Fibroblast of lung (primary cell): ENCODE measurements around the gene AKAP13. TPM values are rescaled to one million over a fixed set of nuclear protein-coding genes. Genes with fewer than 3 reads are reported as not detected.
"Not testable (repeated sequence)": the region's sequence is repeated elsewhere in the genome, so short reads cannot be mapped to it uniquely, and the experiment has no call there.

ENCODE experiments used
- DNase-seq, 2 donors: peaks; one replicate each; pipeline versions ENCODE4 v3.0.0 to v3.0.0-alpha.2; 2010; ENCODE audit warnings: low read depth in 2 of 2
- H2AFZ ChIP-seq: 2 replicates; pipeline ENCODE4 v1.5.1; 2012; ENCODE audit warnings: low read length, control low read depth, inconsistent platforms
- H3K27ac ChIP-seq: 2 replicates; pipeline ENCODE4 v1.5.1; 2011; ENCODE audit warnings: low read length, control low read depth; ENCODE audit not compliant: insufficient read depth
- H3K27me3 ChIP-seq: 2 replicates; pipeline ENCODE4 v1.5.1; 2011; ENCODE audit warnings: mild to moderate bottlenecking, low read length; ENCODE audit not compliant: control insufficient read depth, insufficient read depth
- H3K36me3 ChIP-seq: 2 replicates; pipeline ENCODE4 v1.5.1; 2011; ENCODE audit warnings: low read length; ENCODE audit not compliant: control insufficient read depth, insufficient read depth
- H3K4me1 ChIP-seq: 2 replicates; pipeline ENCODE4 v1.5.1; 2011; ENCODE audit warnings: low read length; ENCODE audit not compliant: control insufficient read depth, insufficient read depth; ENCODE audit errors: extremely low read depth
- H3K4me2 ChIP-seq: 2 replicates; pipeline ENCODE4 v1.5.1; 2011; ENCODE audit warnings: low read length, control low read depth; ENCODE audit not compliant: insufficient read depth; ENCODE audit errors: extremely low read depth
- H3K4me3 ChIP-seq, 4 experiments: fragments of 200-600 bp in 1 of 4; sonication (generic) in 1 of 4; replicated peaks in 1 of 4; 2 replicates each; pipeline ENCODE4 v1.5.1; 2011 to 2016; ENCODE audit warnings: low read length in 4 of 4, low read depth in 3 of 4, mild to moderate bottlenecking in 3 of 4, control low read depth in 2 of 4, inconsistent platforms in 1 of 4, mixed read lengths in 1 of 4; ENCODE audit not compliant: insufficient read depth in 1 of 4; ENCODE audit errors: control extremely low read depth in 1 of 4
- H3K79me2 ChIP-seq: 2 replicates; pipeline ENCODE4 v1.5.1; 2012; ENCODE audit warnings: mild to moderate bottlenecking, low read length, inconsistent platforms; ENCODE audit not compliant: control insufficient read depth, insufficient read depth
- H3K9ac ChIP-seq: 2 replicates; pipeline ENCODE4 v1.5.1; 2011; ENCODE audit warnings: mild to moderate bottlenecking, low read length, control low read depth; ENCODE audit not compliant: insufficient read depth
- H3K9me3 ChIP-seq: 2 replicates; pipeline ENCODE4 v1.5.1; 2012; ENCODE audit warnings: low read depth, low read length; ENCODE audit not compliant: control insufficient read depth, insufficient read depth
- H4K20me1 ChIP-seq: 2 replicates; pipeline ENCODE4 v1.5.1; 2011; ENCODE audit warnings: low read length; ENCODE audit not compliant: control insufficient read depth, insufficient read depth; ENCODE audit errors: extremely low read depth
- EZH2 ChIP-seq: IDR thresholded peaks from 2 replicates; pipeline ENCODE4 v1.5.1; 2012; ENCODE audit warnings: low read length, control low read depth, mild to moderate bottlenecking; ENCODE audit errors: missing control alignments
- polyA plus RNA-seq, 2 donors: library from polyadenylated mRNA; depleted of rRNA in 1 of 2; stranded (reverse) in 1 of 2; unstranded in 1 of 2; fragments of >200 nt; gene quantifications; 2 replicates each; pipeline ENCODE4 v1.2.1, GENCODE V29; 2011 to 2012; ENCODE audit warnings: missing spikeins in 1 of 2
- total RNA-seq: library from RNA; depleted of rRNA; stranded (reverse); fragments of >200 nt; gene quantifications from 2 replicates; pipeline ENCODE4 v1.2.1, GENCODE V29; 2014
- TF ChIP-seq, protein P1 (sequence below), 2 donors: IDR thresholded peaks in 1 of 2; conservative IDR thresholded peaks in 1 of 2; 1 replicate in 1 of 2; 2 replicates in 1 of 2; pipeline ENCODE4 v1.5.1; 2011 to 2012; ENCODE audit warnings: low read length in 2 of 2, control low read depth in 1 of 2, inconsistent platforms in 1 of 2, low read depth in 1 of 2, mild to moderate bottlenecking in 1 of 2

The AKAP13 gene
- total and polyA plus RNA-seq, 2 donors (not counting 1 experiment from before 2014, with no cell fraction given) = 8.3 to 68.4 TPM

DNA sequence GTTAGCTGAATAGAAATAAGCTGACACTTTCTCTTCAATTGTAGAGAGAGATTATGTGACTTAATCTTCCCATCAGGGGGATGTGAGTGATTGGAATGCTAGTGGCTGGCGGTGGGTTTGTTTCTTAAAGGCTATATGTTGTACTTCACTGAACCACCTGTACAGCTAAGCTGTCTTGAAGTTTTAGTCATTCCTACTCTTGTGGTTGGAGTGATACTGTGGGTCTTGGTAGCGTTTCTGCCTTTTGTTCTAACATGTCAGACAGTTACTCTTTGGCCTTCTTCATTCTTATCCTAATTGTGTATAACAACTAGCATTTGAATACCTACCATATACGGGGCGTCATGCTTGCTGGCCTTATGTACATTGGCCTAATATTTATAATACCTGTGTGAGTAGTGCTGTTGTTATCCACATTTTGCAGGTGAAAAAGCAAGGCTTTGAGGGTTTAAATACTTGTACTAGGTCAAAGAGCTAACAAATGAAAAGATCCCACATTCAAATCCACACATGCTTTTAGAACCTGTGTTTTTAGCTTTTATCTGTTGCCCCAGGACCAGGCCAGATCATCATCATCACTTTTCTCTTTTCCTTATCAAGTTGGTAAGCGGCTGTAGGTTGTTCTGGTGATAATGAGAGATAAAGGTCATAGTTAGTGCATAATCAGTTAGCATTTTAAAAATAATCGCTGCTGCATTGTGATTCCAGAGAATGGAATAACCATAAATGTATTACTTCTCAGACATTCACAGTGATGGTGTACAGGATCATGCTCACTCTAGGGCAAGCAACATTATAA, 50.2 kb downstream of the AKAP13 start:
- Histone ChIP-seq H4K20me1 (no peaks in the 10 kb centered on the region), H3K36me3 (no peaks in the 10 kb centered on the region), H3K9me3 (no peaks in the 10 kb centered on the region), H2AFZ (no peak overlapping the region), H3K4me1 (no peaks in the 10 kb centered on the region), H3K4me2 (no peak overlapping the region), H3K4me3 (no peak overlapping the region), H3K79me2 (peaks cover 34% of the 10 kb centered on the region), H3K9ac (no peak overlapping the region), H3K27me3 (no peaks in the 10 kb centered on the region), H3K27ac (no peak overlapping the region)
- no peak for TF ChIP-seq EZH2
- TF ChIP-seq, protein P1, sequence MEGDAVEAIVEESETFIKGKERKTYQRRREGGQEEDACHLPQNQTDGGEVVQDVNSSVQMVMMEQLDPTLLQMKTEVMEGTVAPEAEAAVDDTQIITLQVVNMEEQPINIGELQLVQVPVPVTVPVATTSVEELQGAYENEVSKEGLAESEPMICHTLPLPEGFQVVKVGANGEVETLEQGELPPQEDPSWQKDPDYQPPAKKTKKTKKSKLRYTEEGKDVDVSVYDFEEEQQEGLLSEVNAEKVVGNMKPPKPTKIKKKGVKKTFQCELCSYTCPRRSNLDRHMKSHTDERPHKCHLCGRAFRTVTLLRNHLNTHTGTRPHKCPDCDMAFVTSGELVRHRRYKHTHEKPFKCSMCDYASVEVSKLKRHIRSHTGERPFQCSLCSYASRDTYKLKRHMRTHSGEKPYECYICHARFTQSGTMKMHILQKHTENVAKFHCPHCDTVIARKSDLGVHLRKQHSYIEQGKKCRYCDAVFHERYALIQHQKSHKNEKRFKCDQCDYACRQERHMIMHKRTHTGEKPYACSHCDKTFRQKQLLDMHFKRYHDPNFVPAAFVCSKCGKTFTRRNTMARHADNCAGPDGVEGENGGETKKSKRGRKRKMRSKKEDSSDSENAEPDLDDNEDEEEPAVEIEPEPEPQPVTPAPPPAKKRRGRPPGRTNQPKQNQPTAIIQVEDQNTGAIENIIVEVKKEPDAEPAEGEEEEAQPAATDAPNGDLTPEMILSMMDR (conservative IDR thresholded peaks at IDR 0.05 in 1 of 2, IDR thresholded peaks at IDR 0.05 in 1 of 2; ENCODE audit: low read depth in 1 of 2, low read length in 2 of 2) = no peak
- no peak for DNase-seq

DNA sequence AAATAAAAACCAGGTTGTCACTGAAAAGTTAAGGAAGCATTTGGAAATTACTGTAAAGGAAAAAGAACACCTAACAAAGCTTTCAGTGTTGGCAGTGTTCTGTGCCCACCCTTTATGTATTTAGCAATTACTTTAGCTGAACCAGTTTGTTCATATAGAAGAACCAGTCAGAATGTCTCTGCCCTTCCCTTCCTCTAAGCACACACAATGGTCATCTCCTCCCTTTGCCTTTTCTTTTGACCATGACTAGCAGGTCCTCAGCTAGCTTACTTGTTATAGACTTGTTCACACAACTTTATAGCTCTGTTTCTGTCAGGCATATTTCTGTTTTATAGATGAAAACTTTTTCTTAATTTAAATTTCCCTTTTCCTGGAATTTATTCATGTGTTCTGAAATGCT, 59.6 kb downstream of the AKAP13 start:
- Histone ChIP-seq H3K4me3 (no peak overlapping the region), H3K79me2 (peaks cover 5% of the 10 kb centered on the region), H4K20me1 (no peaks in the 10 kb centered on the region), H3K27ac (no peak overlapping the region), H3K9ac (no peak overlapping the region), H3K9me3 (no peaks in the 10 kb centered on the region), H3K4me1 (no peaks in the 10 kb centered on the region), H3K4me2 (no peak overlapping the region), H3K27me3 (no peaks in the 10 kb centered on the region), H2AFZ (no peak overlapping the region), H3K36me3 (no peaks in the 10 kb centered on the region)
- no peak for TF ChIP-seq EZH2
- TF ChIP-seq, protein P1 (conservative IDR thresholded peaks at IDR 0.05 in 1 of 2, IDR thresholded peaks at IDR 0.05 in 1 of 2; ENCODE audit: low read depth in 1 of 2, low read length in 2 of 2) = no peak
- no peak for DNase-seq

DNA sequence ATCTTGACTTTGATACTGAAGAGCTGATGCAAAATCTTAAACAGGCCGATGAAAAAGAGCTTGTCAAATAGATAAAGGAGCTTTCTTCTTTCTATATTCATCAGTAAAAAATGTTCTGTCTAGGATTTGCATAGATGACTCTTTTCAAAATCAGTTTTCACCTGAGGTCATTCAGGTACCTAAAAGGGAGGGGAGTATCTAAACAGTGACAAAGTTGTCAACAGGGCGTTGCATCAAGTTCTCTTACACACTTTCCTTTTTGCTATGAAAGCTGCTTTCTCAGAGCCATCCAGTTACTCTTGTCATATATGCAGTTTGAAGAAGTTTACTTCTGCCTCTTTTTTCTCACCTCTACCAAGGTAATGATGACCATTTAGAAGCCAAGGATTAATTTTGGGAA, 60.0 kb downstream of the AKAP13 start:
- H2AFZ ChIP-seq = no peak overlapping the region
- H3K27me3 ChIP-seq = no peaks in the 10 kb centered on the region
- no peak overlapping the region for H3K4me3 ChIP-seq
- TF ChIP-seq, protein P1 (conservative IDR thresholded peaks at IDR 0.05 in 1 of 2, IDR thresholded peaks at IDR 0.05 in 1 of 2; ENCODE audit: low read depth in 1 of 2, low read length in 2 of 2) = no peak
- no peak for DNase-seq
- H4K20me1 ChIP-seq = no peaks in the 10 kb centered on the region
- peaks cover 7% of the 10 kb centered on the region for H3K79me2 ChIP-seq
- no peak overlapping the region for H3K9ac ChIP-seq
- H3K9me3 ChIP-seq = no peaks in the 10 kb centered on the region
- no peak overlapping the region for H3K4me2 ChIP-seq
- no peaks in the 10 kb centered on the region for H3K36me3 ChIP-seq
- H3K4me1 ChIP-seq = no peaks in the 10 kb centered on the region
- H3K27ac ChIP-seq = no peak overlapping the region

DNA sequence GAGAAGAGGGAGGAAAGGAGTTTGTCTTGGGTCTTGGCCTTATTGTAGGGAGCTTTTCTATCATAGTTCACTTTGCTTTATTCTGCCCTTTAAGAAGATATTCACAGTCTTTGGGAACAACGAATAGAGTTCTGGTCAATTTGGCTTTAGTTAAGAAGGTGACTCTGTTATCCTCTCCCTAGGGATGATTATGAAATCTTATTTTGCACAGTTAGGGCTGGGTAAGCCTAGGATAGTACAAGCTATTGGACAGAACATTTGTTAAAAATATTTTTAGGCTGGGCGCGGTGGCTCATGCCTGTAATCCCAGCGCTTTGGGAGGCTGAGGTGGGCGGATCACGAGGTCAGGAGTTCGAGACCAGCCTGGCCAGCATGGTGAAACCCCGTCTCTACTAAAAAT, 61.5 kb downstream of the AKAP13 start:
- H3K36me3 ChIP-seq, H3K27ac ChIP-seq, H3K4me3 ChIP-seq, H3K9ac ChIP-seq, H3K4me1 ChIP-seq, DNase-seq, H3K4me2 ChIP-seq, H3K9me3 ChIP-seq, H3K27me3 ChIP-seq, H2AFZ ChIP-seq, H4K20me1 ChIP-seq: not testable (repeated sequence)
- H3K79me2 ChIP-seq = peaks cover 14% of the 10 kb centered on the region
